Measurements from ENCODE around the gene CLVS2.

DNA sequence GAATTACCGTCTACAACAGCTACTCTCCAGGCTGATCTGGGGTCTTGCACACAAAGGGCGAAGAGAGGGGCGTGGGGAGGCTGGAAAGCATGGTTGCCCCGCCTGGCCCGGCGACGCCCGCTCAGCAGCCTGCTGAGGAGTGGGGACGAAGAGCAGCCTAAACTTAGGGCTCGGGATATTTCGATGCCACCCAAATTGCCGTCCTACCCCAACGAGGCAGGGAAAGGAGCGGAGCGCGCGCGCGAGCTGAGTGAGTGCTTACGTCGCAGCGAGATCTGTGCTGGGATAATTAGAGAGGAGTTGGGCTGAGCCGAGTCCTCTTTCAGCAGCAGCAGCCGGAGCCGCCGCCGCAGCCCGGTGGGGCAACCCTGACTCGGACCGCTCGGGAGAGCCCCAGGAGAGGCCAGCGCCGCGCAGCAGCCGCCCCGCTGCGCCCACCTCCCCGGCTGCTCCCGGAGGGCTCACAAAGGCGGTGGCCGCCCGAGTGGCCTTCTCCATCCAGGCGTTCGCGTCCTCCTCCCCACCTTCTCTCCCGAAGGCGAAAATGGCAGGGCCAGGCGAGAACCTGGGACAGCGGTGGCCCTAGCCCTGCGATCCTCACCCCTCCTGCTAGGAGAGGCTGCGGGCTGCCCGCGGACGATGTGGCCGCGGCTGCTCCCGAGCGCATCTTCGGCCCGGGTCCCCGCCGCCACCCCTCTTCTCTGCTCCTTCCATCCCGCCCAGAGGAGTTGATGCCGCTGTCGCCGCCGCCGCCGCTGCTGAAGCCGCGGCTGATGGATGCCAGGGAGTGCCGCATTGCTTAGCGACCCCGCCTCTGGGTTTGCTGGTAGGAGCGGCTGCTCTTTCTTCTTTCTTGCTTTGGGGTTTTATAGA is at the start of gene CLVS2:
- TF ChIP-seq POLR2A (IDR thresholded peaks at IDR 0.05; ENCODE audit: low read length) (no peak), GATA1 (IDR thresholded peaks at IDR 0.05; ENCODE audit: low read depth, low read length) (no peak)

All from erythroblast (primary cell).